HL-60/S4 treated with retinoic acid at 250 ng/mL for 4 days and 3 days (cell line): ENCODE results near the gene PLXNB3.
"Not testable (repeated sequence)": the region's sequence is repeated elsewhere in the genome, so short reads cannot be mapped to it uniquely, and the experiment has no call there.

Experiments used
- in situ Hi-C: fragments of 300-500 bp; cut with MboI; formaldehyde crosslinking; loops from 2 replicates; pipeline ENCODE4 v1.7.0; 2022; ENCODE audit warnings: low sequenced_read_pairs

PLXNB3 gene

DNA sequence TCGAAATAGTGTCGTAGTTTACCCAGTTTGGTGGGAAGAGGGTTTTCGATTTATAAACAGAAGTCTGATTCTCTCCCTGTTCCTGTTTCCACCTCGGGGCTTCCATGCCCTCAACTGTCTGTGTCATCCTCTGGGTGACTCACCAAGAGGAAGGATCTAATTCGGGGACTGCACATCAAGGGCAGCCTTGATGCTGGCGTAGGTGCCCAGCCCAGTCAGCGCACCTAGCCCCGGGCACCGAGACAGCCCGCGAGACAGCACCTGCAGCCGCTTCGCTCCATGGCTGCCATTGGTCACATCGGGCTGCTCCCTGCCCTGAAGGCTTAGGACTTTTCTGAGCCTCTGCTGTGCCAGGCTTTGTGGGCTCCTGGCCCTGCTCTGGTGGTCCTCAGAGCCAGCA lies 31.6 kb upstream of the PLXNB3 start:
- in situ Hi-C loops, result no loop called here

DNA sequence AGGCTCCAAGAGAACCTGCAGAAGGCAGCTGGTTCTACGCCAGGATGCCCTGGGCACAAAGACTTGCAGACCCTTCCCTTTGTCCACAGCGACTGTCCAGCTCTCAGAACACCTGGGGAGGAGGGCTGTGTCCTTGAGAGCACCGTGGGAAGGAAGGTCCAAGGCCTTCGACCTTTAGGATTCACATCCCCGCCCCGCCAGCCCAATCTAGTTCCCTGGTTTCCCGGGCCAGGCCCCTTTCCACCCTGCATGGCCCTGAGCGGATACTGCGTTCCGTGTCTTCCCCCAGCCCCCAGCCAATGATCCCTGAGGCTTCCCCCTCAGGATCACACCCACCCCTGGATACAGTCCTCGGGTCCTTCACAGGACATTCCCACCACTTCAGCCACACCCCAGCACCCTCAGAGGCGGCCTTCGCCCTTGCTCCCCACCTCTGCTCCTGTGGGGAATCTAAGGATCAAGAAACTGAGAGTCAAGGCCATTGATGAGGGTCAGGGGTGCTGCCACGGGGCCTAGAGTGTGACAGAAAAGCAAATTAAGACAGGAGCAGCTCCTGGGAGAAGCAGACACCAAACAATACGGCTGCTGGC lies 30.3 kb upstream of the PLXNB3 start:
- in situ Hi-C loops, result no loop called here

DNA sequence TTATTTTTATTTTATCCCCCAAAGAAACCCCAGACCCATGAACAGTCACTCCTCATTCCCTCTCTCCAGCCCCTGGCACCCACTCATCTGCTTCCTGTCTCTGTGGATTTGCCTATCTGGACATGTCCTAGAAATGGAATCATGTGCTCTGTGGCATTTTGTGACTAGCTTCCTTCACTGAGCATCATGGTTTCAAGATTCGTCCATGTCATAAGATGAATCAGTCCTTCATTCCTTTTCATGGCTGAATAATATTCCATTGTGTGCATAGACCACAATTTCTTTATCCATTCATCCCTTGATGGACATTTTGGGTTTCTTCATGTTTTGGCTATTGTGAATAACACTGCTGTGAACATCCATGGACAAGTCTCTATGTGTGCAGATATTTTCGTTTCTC lies 29.2 kb upstream of the PLXNB3 start:
- in situ Hi-C loops, result no loop called here

DNA sequence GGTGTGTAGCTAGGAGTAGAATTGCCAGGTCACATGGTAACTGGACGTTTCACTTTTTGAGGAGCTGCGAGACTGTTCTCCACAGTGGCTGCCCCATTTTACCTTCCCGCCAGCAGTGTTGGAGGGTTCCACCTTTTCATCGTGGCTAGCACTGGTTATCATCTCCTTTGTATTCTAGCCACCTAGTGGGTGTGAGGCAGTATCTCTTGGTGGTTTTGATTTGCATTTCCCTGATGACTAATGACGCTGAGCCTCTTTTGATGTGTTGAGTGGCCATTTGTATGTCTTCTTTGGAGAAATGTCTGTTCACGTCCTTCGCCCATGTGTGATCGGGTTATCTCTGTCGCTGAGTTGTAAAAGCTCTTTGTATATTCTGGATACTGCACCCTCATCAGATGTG lies 28.8 kb upstream of the PLXNB3 start:
- in situ Hi-C loops, result no loop called here

DNA sequence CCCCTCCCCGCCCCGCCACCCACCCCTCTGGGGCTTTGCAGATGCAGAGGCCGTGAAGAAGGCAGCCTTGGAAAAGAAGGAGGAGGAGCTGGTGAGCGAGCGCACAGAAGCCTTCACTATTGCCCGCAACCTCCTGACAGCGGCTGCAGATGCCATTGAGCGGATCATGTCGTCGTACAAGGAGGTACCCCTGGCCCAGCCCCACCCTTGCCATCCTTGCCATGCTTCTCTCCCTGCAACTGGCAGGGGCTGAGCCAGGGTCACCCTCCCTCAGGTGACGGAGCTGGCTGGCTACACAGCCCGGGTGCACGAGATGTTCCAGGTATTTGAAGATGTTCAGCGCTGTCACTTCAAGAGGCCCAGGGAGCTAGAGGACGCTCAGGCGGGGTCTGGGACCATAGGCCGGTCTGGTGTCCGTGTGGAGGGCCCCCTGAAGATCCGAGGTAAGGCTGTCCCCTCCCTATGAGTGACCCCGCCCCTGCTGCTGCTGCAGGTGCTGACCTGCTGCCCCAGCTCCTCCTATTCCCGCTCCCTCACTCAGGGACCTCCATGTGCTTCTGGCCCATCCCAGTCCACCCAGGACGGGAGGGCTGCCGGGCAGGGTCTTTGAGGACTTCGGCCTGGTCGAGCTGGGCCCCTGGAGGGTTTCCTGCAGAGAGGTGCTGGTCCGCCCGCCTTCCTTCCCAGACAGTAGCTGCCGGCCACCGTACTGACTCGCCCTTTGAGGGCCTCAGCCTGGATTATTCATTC lies 27.8 kb upstream of the PLXNB3 start:
- in situ Hi-C loops, result no loop called here

DNA sequence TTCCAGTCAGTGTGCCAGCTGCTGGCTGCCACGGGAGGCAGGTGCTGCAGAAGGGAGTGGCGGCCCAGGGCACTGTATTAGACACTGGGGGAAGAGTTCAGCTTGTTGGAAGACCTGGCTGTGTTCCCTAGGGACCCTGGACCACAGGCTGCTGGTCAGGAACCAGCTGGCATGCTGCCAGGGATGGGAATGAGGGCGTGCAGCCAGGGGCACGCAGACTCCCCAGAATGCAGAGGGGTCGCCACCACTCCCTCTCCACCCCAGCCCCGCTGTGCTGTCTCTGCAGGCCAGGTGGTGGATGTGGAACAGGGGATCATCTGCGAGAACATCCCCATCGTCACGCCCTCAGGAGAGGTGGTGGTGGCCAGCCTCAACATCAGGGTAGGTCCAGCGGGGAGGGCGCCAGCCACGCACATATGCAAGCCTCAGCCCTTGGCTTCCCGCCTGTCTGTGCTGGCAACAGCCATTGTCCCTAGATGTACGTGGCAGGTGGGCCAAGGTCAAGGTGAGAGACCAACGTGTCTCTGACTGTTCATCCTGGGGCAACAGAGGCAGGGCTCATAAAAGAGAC lies 27.1 kb upstream of the PLXNB3 start:
- in situ Hi-C loops, result no loop called here

DNA sequence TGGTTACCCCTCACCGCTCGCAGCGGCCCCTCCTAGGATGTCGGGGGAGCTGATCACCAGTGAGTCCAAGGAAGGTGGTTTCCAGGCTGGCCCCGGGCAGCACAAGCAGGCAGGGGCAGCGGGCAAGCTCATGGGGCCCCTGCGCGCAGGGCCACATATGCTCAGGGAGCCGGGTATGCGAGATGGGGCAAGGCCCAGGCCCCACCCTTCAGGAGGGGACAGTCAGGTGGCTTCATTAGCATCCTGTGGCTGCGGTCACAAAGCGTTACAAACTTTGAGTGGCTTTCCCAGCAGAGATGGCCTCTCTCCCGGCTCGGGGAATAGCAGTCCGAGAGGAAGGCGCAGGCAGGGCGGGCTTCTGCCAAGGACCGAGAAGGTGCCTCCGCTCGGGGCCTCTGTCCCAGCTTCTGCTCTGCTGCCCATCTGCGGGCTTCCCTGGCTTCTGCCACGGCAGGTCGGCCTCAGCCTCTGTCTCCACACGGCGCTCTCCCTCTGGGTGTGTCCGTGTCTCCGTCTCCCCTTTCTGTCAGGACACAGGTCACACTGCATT lies 25.9 kb upstream of the PLXNB3 start:
- in situ Hi-C loops, result no loop called here

DNA sequence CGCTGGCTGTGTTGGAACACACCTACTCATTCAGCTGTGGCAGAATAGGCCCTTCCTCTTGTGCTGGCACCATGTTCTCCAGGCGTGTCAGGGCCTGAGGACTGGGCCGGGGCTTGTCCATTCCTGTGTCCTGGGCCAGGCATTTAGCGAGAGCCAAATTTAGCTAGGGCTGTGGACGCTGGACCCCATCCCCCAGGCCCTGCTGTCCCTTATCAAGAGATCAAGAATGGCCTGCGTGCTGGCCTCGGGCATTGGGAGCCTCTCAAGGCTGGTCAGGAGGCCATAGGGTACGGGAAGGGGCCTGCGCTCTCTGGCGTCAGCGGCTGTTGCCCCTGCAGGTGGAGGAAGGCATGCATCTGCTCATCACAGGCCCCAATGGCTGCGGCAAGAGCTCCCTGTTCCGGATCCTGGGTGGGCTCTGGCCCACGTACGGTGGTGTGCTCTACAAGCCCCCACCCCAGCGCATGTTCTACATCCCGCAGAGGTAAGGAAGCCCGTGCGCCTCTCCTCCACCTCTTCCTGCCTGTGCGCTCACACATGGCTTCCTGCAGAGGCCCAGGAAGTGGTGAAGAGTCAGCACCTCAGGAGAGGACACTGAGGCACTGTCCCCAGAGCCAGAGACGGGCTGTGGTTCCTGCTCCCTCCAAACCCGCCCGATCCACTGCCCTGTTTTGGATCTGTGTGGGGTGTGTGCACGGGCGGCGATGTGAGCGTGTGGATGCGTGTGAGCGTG lies 24.1 kb upstream of the PLXNB3 start:
- in situ Hi-C loops, result no loop called here

DNA sequence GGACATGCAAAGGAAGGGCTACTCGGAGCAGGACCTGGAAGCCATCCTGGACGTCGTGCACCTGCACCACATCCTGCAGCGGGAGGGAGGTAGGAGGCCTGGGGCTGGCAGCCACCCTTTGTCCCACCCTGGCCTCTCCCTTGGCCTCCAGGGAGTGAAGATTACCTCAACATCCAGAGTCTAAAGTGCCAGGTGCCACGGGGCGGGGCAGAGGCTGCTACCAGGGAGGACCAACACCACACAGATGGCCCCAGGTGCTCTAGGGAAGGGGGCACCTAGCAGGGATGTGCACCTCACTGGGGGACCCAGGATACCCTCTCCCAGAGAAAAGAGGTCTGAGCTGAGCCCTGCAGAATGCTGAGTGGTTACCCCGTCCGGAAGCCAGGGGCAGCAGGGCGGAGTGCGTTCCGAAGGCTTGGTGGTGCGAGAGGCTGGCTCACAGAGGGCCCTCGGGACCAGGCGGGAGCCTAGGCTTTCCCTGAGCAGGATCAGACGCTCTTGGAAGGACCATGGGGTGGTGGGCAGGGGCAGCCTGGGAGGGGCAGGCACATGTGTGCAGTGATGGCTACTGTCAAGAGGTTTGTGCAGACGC lies 23.3 kb upstream of the PLXNB3 start:
- in situ Hi-C loops, result no loop called here

DNA sequence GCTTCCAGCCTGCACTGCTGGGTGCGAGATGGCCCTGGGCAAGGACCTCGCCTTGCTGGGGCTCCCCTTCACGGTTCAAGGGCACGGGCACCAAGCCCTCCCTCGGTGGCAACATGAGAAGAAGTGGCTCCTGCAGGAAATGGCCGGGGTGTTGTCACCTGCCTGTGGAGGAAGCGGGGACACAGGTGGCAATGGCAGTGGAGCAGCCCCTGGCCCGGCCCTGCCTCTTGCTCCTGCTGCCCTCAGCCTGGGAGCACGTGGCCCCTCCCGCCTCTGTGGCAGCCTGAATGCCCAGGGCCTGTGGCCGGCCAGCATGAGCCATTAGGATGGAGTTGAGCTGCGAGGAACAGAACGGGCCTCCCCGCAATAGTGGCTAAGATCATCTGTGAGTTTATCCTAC lies 22.6 kb upstream of the PLXNB3 start:
- in situ Hi-C loops, result no loop called here

DNA sequence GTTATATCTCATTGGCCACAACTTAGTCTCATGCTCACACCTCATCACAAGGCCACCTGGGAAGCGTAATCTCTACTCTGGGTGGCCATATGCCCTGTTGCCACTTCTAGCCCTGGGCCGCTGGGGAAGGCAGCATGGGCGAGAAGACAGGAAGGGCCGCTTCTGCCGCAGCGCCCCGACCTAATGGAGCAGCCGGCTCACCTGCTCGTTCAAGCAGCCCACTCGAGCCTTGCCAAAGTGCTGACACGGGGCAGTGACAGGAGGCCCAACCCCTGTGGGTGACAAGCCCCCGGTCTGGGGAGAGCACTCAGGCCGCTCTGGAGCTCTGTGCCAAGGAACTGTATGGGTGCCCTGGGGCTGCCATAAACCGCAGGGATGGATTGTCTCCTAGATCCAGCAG lies 21.9 kb upstream of the PLXNB3 start:
- in situ Hi-C loops, result not testable (repeated sequence)

DNA sequence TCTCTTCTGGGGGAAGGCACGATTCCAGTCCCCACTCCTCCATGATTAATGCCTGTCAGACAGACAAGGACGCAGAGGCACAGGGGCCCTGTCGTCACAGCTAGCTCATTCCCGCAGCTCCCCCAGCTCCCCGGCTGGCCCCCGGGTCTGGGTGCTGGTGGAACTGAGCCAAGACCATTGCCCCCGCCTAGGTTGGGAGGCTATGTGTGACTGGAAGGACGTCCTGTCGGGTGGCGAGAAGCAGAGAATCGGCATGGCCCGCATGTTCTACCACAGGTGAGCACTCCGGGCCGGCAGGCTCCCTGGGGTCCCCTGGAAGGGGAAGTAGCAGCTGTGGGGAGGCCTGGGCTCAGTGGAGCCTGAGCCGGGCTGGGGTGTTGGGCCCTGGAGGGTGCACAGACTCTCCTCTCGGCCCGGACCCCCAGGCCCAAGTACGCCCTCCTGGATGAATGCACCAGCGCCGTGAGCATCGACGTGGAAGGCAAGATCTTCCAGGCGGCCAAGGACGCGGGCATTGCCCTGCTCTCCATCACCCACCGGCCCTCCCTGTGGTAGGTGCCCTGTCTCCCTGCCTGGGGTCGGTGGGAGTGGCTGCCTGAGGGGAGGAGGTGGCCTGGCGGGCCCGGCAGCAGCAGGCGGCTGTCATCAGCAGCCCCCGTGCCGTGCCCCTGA lies 21.1 kb upstream of the PLXNB3 start:
- in situ Hi-C loops, result not testable (repeated sequence)

DNA sequence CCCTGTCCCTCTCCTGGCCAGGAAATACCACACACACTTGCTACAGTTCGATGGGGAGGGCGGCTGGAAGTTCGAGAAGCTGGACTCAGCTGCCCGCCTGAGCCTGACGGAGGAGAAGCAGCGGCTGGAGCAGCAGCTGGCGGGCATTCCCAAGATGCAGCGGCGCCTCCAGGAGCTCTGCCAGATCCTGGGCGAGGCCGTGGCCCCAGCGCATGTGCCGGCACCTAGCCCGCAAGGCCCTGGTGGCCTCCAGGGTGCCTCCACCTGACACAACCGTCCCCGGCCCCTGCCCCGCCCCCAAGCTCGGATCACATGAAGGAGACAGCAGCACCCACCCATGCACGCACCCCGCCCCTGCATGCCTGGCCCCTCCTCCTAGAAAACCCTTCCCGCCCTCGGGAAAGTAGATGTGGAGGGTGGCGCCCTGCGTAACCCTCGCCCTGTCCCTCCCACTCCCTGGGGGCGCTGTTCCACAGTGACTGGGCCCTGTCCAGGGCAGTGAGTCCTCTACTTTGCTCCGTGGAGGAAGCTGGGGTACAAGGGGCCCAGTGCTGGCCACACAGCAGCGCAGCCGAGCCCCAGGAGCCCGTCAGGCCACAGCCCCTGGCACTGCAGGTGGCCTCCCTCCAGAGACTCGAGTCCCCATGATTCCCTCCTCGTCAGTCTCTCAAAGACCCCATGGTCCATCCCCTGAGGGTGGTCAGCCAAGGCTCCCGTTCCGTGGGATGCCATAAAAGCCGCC lies 20.4 kb upstream of the PLXNB3 start:
- in situ Hi-C loops, result not testable (repeated sequence)

DNA sequence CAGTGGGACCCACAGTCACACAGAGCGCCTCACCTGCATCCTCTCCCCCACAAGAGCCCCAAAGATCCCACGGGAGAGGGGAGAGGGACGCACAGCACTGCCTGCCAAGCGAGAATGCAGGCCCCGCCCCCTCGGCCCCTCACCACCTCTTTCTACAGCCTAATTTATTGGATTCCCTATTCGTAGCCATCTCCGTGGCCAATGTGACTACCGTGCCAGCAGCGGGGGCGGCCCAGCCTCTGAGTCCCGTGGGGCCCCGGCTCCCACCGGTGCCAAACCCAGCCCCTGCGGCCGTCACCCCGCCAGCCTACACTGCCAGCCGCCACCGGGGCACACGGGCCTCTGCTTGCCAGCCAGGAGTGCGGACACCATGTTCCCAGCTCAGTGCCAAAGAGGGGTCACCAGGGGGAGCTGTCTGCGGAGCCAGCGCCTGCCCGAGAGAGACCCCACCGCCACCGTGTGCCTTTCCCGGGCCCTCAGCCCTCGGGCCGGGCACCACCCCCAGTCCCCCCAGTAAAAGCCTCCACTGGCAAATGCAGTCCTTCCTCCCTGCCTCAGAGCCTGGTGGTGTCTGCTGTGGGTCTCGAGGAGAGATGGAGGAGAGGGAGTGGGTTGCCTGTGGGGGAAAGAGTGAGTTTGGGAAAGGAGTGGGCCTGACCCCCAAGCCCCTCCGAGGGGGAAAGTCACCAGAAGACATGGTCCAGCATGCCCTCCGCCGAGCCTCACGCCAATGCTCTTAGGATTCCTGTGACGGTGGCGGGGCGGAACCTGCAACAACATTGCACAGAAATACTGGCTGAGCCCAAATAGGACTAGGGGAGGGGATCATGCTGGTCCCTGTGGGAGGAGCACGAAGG lies 19.6 kb upstream of the PLXNB3 start:
- in situ Hi-C loops, result no loop called here

DNA sequence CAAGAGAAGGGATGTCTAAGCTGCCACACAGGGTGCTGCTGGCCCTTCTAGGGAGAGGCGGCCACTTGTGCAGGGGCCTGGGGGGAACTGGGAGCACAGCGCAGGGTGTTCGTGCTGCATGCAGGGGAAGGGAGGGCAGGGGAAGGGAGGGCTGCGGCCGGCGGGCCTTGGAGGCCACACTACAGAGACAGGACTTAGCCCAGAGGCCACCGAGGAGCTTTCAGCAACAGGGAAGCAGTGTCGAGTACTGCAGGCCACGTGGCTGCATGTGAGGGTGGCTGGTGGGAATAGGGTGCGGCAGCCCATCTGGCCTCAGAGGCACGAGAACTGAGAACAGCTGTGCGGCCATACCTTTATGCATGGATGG lies 19.0 kb upstream of the PLXNB3 start:
- in situ Hi-C loops, result not testable (repeated sequence)

DNA sequence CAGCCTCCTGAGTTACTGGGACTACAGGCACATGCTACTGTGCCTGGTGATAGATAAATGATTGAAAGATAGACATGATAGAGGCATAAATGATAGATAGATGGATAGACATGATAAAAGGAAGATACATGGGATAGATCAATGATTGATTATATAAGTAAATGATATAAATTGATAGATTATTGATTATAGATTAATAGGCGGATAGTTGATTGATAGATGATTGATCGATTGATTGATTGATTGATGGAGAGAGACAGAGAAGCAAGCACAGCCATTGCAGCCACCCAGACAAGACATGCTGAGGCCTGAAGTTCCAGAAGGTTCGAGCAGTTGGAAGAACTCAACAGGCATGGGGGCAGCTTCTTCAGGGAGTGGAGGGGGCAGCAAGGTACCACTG lies 17.7 kb upstream of the PLXNB3 start:
- in situ Hi-C loops, result no loop called here

DNA sequence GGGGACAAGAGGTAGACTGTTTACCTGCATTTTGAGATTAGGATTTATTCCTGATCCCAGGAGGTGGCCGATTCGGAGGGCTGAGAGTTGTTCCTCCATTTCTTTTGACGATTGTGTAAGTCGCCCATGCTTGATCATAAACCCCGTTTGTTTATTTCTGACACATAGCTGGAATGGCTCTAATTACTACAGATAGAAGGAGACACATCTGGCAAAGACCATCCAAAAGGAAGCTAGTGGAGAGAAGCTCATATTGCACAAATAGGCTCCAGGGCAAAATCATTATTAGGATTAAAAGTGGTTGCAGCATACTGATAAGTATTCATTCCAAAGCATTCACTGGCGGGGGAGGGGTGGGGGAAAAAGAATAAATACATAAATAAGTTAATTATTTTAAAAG lies 17.1 kb upstream of the PLXNB3 start:
- in situ Hi-C loops, result not testable (repeated sequence)

DNA sequence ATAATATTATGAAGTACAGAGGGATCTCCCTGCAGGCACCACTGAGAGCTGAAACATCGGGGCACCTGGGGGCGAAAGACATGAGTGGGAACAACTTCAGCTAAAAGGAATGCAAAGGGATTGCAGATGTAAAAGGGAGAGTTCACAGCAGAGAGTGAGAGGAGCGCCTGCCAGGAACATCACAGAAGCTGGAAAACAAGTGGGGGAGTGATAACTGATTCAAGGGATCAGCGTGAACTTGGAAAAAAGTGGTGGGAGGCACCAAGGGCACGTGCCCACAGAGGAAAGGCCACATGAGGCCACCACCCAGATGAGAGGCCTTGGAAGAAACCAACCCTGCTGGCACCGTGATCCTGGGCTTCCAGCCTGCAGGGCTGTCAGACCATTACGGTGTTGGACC lies 15.0 kb upstream of the PLXNB3 start:
- in situ Hi-C loops, result not testable (repeated sequence)

DNA sequence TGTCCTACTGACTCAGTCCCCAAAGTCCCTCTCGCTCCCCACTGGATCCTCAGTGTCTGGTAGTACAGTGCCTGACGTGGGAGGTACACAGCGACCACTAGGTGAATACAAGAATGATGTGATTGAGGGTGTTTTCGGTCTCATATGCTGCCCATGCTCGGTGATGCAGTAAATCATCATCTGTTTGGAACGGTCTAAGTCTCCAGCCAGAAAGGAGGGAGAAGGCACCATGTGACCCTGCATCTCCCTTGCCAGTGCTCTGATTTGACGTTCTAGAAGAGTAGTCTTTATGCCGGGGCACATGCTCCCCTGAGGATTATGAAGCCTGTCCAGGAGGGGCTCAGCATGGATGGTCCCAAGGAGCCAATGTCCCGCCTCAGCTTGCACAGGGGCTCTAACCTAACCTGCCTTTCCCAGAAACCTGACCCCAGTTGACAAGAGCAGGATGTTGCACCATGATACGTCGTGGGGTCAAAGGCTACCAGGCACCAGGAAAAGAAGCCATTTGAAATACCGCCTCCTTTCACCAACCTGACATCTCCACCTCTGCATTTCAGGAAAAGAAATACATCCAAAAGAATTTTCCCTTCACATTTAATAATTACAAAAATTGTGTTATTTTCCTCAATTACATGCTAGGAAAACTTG lies 13.8 kb upstream of the PLXNB3 start:
- in situ Hi-C loops, result no loop called here
